GM19239 (cell line): Measurements from ENCODE around the gene ZBTB42.

Experiments
- DNase-seq: peaks from one replicate; pipeline ENCODE4 v3.0.0; 2011; ENCODE audit warnings: low spot score; ENCODE audit not compliant: insufficient read length
- FAIRE-seq: peaks from 2 replicates; lab custom pipeline; 2011; peaks lifted over from hg19 to GRCh38; lab: Jason Lieb, UNC

ZBTB42 gene

GRCh38 chr14:104800771-104801519, at the start of gene ZBTB42:
ZBTB42 (plus strand) TSS chr14:104801101; CDS start chr14:104801198, 97 bp downstream.
- FAIRE-seq (no peak), DNase-seq (peak; percentile 84)

DNA sequence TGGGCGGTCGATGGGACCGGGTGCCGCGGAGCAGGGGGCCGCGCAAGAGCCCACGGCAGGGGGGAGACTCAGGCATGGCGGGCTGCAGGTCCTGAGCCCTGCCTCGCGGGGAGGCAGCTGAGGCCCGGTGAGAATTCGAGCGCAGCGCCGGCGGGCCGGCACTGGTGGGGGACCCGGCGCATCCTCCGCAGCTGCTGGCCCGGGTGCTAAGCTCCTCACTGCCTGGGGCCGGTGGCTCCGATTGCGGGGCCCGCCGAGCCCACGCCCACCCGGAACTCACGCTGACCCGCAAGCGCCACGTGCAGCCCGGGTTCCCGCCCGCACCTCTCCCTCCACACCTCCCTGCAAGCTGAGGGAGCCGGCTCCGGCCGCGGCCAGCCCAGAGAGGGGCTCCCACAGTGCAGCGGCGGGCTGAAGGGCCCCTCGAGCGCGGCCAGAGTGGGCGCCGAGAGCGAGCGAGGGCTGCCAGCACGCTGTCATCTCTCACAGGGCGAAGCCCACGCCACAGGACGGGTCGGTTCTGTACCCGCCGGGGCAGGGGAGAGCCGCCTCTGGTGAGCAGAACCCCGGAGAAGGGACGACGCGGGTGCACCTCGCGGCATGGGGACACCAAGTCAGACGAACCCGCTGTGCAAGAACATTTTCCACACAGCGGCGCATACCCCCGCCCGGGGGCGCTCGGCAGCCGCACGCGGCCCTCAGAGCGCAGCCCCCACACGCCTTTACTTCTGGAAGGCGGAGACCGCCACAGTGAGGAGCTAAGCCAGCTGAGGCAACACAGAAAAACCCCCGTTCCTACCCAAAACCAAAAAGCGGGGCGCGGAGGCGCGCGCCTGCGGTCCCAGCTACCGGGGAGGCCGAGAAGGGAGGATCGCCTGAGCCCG, 49.1 kb upstream of the ZBTB42 start:
- FAIRE-seq (no peak), DNase-seq (no peak)

DNA sequence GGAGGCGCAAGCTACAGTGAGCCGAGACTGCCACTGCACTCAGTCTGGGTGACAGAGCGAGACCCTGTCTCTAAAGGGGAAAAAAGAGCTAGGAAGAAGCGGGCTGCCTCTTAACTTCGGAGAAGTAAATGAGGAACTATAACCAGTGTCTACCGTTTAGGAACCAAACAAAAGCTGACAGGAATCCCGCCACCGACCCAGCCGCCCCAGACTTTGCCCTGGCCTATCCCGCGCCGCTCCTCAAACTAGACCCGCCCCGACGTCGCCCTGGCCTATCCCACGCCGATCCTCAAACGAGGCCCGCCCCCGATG, 48.5 kb upstream of the ZBTB42 start:
- FAIRE-seq (peak; percentile 98), DNase-seq (peak; percentile 99)

DNA sequence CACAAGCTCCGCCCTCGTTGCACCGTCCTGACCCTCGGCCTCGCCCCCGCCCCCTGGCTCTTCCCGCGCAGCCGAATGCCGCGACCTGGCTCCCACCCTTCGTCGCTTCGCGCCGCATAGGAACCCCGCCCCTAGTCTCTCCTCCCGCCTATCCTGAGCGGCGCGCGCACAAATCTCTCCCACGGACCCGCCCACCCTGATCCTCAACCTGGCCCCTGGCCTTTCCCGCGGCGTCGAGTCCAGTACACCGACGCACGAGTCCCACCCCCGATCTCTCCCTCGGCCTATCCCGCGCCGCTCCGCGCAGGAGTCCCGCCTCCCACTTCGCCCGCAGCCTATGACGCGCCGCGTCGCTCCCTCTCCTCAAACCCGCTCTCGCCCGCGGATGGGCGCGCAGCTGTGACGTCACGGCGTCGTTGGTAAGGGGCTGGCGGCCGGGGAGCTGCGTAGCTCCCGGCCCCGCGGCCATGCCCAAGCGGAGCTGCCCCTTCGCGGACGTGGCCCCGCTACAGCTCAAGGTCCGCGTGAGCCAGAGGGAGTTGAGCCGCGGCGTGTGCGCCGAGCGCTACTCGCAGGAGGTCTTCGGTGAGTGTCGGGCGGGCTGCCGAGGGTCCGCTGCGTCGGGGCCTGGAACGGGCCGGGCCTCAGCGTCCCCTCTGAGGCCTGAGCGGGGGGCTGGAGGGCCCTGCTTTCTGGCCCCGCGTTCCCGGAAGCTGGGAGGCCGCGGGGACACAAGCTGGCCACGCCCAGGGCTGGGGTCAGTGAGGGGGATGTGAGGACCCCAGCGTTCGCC, 48.0 kb upstream of the ZBTB42 start, which contains the start of gene SIVA1:
Gene SIVA1, plus strand, starts transcription at position 413 of the 793 bp plus-strand sequence. Its CDS starts 55 bp downstream, at position 468.
- DNase-seq (peak; percentile 99), FAIRE-seq (no peak)

DNA sequence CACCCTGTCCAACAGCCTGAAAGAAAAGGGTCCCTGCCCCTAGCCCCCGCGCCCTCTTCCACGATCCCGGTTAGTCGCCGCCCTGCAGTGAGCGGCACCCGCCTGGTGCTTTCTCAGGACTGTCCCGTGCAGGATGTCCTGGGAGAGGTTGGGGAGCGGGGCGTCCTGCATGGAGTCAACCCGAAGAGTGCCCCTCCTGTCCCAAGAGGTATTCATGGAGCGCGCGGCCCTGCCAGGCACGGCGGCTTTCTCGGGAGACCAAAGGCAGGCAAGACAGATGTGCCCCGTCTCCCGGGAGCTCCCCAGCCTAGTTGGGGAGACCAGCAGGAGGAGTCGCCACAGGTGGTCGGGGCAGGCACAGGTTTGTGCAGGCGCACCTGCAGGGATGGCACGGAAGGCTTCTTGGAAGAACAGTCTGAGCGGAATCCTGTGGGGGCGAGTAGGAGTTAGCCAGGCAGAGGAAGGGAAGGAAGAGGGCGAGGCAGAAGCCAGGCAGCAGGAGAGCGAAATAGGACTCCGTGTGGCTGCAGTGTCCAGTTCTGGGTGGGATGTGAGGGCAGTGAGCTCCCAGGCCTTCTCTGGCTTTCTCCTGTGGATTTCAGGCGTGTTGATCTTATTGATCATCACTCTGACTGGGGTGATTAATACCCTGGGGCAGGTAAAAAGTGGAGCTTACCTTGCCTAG, 47.2 kb upstream of the ZBTB42 start:
- no peak for FAIRE-seq
- no peak for DNase-seq

DNA sequence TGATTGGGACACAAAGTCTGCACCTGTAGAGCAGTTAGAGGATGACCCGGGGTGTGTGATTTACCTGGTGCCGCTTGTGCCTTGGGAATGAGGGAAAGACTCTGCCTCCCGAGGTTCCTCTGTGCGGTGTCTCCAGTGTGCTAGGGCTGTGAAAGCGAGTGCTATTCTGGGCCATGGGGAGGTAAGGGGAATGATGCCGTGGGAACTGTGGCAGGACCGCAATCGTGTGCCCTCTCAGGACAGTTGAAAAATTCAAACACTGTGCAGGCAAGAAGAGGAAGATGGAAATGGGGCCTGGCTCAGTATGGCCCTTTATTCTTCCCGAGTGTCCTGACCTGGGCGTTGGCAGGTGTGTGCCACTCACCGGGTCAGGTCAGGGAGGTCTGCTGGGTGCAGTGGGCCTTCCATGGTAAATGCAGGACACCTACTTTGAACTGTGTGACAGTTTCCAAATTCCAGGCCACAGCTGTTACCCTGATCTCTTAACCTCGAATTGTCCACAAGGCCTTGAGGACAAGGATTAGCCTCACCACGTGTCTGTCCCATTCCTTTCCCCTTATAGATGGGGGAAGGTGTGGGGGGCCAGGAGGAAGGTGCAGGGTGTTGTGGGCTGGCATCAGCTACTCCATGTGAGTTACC, 46.6 kb upstream of the ZBTB42 start:
- FAIRE-seq (no peak), DNase-seq (no peak)

- FAIRE-seq, result no peak
- DNase-seq, result no peak
Measured at GRCh38 chr14:104755621-104756020, 45.3 kb upstream of the ZBTB42 start.

DNA sequence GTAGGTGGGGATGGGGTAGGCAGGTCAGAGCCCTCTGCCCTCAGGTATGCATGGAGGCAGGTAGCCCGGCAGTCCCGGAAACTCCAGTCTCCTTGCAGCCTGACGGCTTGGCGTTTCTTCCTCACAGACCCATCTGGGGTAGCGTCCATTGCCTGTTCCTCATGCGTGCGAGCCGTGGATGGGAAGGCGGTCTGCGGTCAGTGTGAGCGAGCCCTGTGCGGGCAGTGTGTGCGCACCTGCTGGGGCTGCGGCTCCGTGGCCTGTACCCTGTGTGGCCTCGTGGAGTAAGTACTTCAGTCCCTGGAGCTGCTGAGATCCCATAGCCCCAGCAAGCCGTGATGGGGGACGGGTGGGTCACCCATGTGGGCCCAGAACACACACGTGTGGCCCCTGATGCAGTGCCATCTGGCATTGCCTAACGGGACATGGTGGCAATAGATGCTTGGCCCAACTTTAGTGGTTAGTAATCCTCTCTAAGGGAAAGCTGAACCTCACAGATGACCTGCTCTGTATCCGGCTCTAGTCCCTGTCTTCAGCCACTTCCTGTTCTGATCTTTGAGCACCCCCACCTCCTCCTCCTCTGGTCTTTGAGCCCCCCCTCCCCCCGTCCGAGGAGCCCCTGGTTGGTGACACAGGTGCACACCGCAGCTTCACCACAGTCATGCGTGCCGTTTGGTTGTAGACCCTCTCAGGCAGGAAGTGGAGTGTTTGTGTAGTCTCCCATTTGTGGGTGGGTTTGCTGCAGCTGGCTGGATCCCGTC, 44.2 kb upstream of the ZBTB42 start:
- DNase-seq (no peak), FAIRE-seq (no peak)

DNA sequence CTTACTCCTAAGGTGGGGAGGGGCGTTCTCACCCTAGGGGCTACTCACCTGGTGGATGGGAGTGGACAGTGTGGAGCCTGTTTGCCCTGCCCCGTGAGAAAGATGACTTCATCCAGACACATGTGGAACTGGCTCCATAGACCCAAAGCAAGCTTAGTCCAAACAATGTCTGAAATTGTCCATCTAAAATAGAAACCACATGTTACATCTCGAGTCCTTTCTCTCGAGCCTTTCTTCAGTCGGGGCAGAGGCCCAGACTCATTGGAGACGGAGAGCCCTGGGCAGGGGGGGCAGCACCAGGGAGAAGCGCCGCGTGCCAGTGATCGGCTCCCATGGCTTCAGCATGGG, 43.7 kb upstream of the ZBTB42 start:
- no peak for FAIRE-seq
- DNase-seq, result no peak

- FAIRE-seq (no peak), DNase-seq (no peak)
Measured at GRCh38 chr14:104757681-104758392, 43.1 kb upstream of the ZBTB42 start.

GRCh38 chr14:104758981-104759969, 41.6 kb upstream of the ZBTB42 start:
- DNase-seq (no peak), FAIRE-seq (no peak)

DNA sequence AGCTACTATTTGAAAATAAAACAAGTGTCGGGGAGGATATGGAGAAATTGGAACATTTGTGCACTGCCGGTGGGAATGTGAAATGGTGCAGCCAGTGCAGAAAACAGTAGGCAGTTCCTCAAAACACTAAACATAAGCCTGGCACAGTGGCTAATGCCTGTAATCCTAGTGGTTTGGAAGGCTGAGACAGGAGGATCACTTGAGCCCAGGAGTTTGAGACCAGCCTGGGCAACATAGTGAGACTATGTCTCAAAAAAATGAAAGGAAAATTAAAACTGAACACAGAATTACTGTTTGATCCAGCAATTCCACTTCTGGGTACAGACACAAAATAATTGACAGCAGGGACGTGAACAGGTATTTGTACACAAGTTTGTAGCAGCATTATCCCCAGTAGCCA, 35.4 kb upstream of the ZBTB42 start:
- no peak for FAIRE-seq

GRCh38 chr14:104766256-104766862, 34.5 kb upstream of the ZBTB42 start:
- FAIRE-seq (no peak), DNase-seq (no peak)

More for the DNA sequence above, 35.4 kb upstream of the ZBTB42 start:
- no peak for DNase-seq

GRCh38 chr14:104766863-104767633, 33.9 kb upstream of the ZBTB42 start:
- FAIRE-seq, result no peak
- DNase-seq, result no peak

GRCh38 chr14:104767634-104767918, 33.3 kb upstream of the ZBTB42 start:
- FAIRE-seq (no peak), DNase-seq (no peak)
